HepG2 (cell line): ENCODE results near the gene VSIG2. TPM values are rescaled to one million over a fixed set of nuclear protein-coding genes. Genes with fewer than 3 reads are reported as not detected.
A peak's percentile ranks its signal among the peaks of the same experiment; 100 is the strongest.

Experiments used
- ATF7 ChIP-seq, 2 experiments: fragments of 450-650 bp in 1 of 2; sonication (generic) in 1 of 2; formaldehyde crosslinking in 1 of 2; IDR thresholded peaks; 2 replicates each; pipeline versions ENCODE4 v1.4.0 to v1.6.1; 2016 to 2020; ENCODE audit warnings: antibody characterized with exemption in 1 of 2, mild to moderate bottlenecking in 1 of 2, missing genetic modification reagents in 1 of 2
- HDAC6 ChIP-seq: fragments of 200-600 bp; sonication (generic); IDR thresholded peaks from 2 replicates; pipeline ENCODE4 v1.7.0; 2017; ENCODE audit warnings: mild to moderate bottlenecking, antibody characterized with exemption, low read length, low read depth
- IRX3 ChIP-seq: sonication (generic); formaldehyde crosslinking; IDR thresholded peaks from 2 replicates; pipeline ENCODE4 v1.8.1; 2023; ENCODE audit warnings: mild to moderate bottlenecking, low read depth, missing genetic modification reagents, borderline replicate concordance
- JUND ChIP-seq: sonication (generic); formaldehyde crosslinking; IDR thresholded peaks from 2 replicates; pipeline ENCODE4 v1.8.0; 2022; ENCODE audit warnings: mild to moderate bottlenecking, missing genetic modification reagents
- KLF11 ChIP-seq: IDR thresholded peaks from 2 replicates; pipeline ENCODE4 v1.6.1; 2016; ENCODE audit warnings: missing compliant biosample characterization
- PBX3 ChIP-seq: sonication (generic); formaldehyde crosslinking; IDR thresholded peaks from 2 replicates; pipeline ENCODE4 v1.8.1; 2023; ENCODE audit warnings: missing genetic modification reagents, inconsistent platforms, borderline replicate concordance
- PLRG1 ChIP-seq: fragments of 450-650 bp; conservative IDR thresholded peaks from 2 replicates; pipeline ENCODE4 v1.6.1; 2016
- POLR2G ChIP-seq: fragments of 200-400 bp; formaldehyde crosslinking; IDR thresholded peaks from 2 replicates; pipeline ENCODE4 v1.6.1; 2018; ENCODE audit warnings: mild to moderate bottlenecking, low read depth, low read length, moderate library complexity
- RBM39 ChIP-seq: fragments of 200-400 bp; formaldehyde crosslinking; IDR thresholded peaks from one replicate; pipeline ENCODE4 v1.6.1; 2018; ENCODE audit warnings: antibody characterized with exemption, mild to moderate bottlenecking, low read depth, low read length; ENCODE audit not compliant: poor library complexity, severe bottlenecking
- SOX5 ChIP-seq: IDR thresholded peaks from 2 replicates; pipeline ENCODE4 v1.6.1; 2016; ENCODE audit warnings: borderline replicate concordance
- STAG1 ChIP-seq: sonication (generic); formaldehyde crosslinking; IDR thresholded peaks from 2 replicates; pipeline ENCODE4 v1.4.0; 2020; ENCODE audit warnings: missing genetic modification reagents
- TAF1 ChIP-seq: sonication (generic); formaldehyde crosslinking; IDR thresholded peaks from 2 replicates; pipeline ENCODE4 v1.4.0; 2020; ENCODE audit warnings: missing genetic modification reagents
- TSC22D2 ChIP-seq: sonication (generic); formaldehyde crosslinking; IDR thresholded peaks from 2 replicates; pipeline ENCODE4 v1.5.1; 2020; ENCODE audit warnings: missing genetic modification reagents, mild to moderate bottlenecking, borderline replicate concordance
- ZNF160 ChIP-seq: sonication (generic); formaldehyde crosslinking; IDR thresholded peaks from 2 replicates; pipeline ENCODE4 v1.8.0; 2022; ENCODE audit warnings: mild to moderate bottlenecking, inconsistent platforms, missing genetic modification reagents
- ZNF275 ChIP-seq: sonication (generic); formaldehyde crosslinking; IDR thresholded peaks from 2 replicates; pipeline ENCODE4 v1.8.0; 2022; ENCODE audit warnings: missing genetic modification reagents, mild to moderate bottlenecking, inconsistent platforms, borderline replicate concordance
- ZNF552 ChIP-seq: sonication (generic); formaldehyde crosslinking; IDR thresholded peaks from 2 replicates; pipeline ENCODE4 v1.9.0; 2022; ENCODE audit warnings: missing genetic modification reagents, mild to moderate bottlenecking, borderline replicate concordance
- ZNF562 ChIP-seq: sonication (generic); formaldehyde crosslinking; IDR thresholded peaks from 2 replicates; pipeline ENCODE4 v1.8.0; 2022; ENCODE audit warnings: missing genetic modification reagents, borderline replicate concordance
- ZNF7 ChIP-seq: IDR thresholded peaks from 2 replicates; pipeline ENCODE4 v1.6.1; 2016; ENCODE audit warnings: missing biosample characterization, missing genetic modification reagents
- ZSCAN29 ChIP-seq: sonication (generic); formaldehyde crosslinking; conservative IDR thresholded peaks from 2 replicates; pipeline ENCODE4 v1.4.0; 2020; ENCODE audit warnings: mild to moderate bottlenecking, missing genetic modification reagents
- polyA plus RNA-seq, 8 experiments: library from polyadenylated mRNA; depleted of rRNA in 3 of 8; stranded (reverse) in 7 of 8; unstranded in 1 of 8; fragments of >200 nt; fragmentation: Illumina TruSeq in 4 of 8; extraction: Trizol in 4 of 8; gene quantifications; 2 replicates each; pipeline versions ENCODE4 v1.2.1 to v1.2.3, GENCODE V29; 2011 to 2016; ENCODE audit warnings: low read depth in 4 of 8, missing spikeins in 1 of 8, mixed read lengths in 1 of 8; ENCODE audit not compliant: insufficient read depth in 1 of 8
- total RNA-seq, 5 experiments: library from RNA; depleted of rRNA; stranded (reverse); fragments of >200 nt; fragmentation: Illumina TruSeq; extraction: Trizol; gene quantifications; 2 replicates each; pipeline ENCODE4 v1.2.3, GENCODE V29; 2016; ENCODE audit warnings: low read depth in 1 of 5
- TF ChIP-seq, protein P1 (sequence below), 2 experiments: sonication (generic) in 1 of 2; formaldehyde crosslinking in 1 of 2; IDR thresholded peaks; 2 replicates each; pipeline versions ENCODE4 v1.4.0 to v1.6.1; 2016 to 2020; ENCODE audit warnings: borderline replicate concordance in 1 of 2, low read depth in 1 of 2, mild to moderate bottlenecking in 1 of 2, missing genetic modification reagents in 1 of 2
- TF ChIP-seq, protein P2 (sequence below): IDR thresholded peaks from 2 replicates; pipeline ENCODE4 v1.6.1; 2012; ENCODE audit warnings: inconsistent platforms

The VSIG2 gene
- total and polyA plus RNA-seq, 2 of the 13 experiments (the other 11 are each of a cell fraction or from before 2014, with no cell fraction given) = 0.80 to 2.7 TPM

- TF ChIP-seq, protein P1, sequence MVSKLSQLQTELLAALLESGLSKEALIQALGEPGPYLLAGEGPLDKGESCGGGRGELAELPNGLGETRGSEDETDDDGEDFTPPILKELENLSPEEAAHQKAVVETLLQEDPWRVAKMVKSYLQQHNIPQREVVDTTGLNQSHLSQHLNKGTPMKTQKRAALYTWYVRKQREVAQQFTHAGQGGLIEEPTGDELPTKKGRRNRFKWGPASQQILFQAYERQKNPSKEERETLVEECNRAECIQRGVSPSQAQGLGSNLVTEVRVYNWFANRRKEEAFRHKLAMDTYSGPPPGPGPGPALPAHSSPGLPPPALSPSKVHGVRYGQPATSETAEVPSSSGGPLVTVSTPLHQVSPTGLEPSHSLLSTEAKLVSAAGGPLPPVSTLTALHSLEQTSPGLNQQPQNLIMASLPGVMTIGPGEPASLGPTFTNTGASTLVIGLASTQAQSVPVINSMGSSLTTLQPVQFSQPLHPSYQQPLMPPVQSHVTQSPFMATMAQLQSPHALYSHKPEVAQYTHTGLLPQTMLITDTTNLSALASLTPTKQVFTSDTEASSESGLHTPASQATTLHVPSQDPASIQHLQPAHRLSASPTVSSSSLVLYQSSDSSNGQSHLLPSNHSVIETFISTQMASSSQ (IDR thresholded peaks at IDR 0.05; ENCODE audit: low read depth) = no peak
- TF ChIP-seq, protein P1 (CRISPR knock-in tag; IDR thresholded peaks at IDR 0.05; ENCODE audit: borderline replicate concordance) = no peak; the same call in 1 of the 2 replicates
- TF ChIP-seq POLR2G = peak; percentile 99
- TF ChIP-seq PLRG1 = no peak
- TF ChIP-seq IRX3 (CRISPR knock-in tag) = no peak
- TF ChIP-seq, protein P2, sequence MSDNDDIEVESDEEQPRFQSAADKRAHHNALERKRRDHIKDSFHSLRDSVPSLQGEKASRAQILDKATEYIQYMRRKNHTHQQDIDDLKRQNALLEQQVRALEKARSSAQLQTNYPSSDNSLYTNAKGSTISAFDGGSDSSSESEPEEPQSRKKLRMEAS = peak; percentile 65
- TF ChIP-seq SOX5 = peak; percentile 27; the same call in 1 of the 2 replicates
- no peak for TF ChIP-seq HDAC6
- TF ChIP-seq ZNF275 = 0 out of 2 replicates have a peak, but pooled peaks have one; percentile 31
- TF ChIP-seq PBX3 (CRISPR knock-in tag) = no peak
- peak; percentile 85 for TF ChIP-seq RBM39
- no peak for TF ChIP-seq KLF11
- TF ChIP-seq ZNF562 (CRISPR knock-in tag) = no peak
- peak; percentile 53; the same call in 1 of the 2 replicates for TF ChIP-seq ZNF552
- TF ChIP-seq ATF7 (IDR thresholded peaks at IDR 0.05) = no peak
- peak; percentile 55; the same call in 1 of the 2 replicates for TF ChIP-seq ATF7 (CRISPR knock-in tag; IDR thresholded peaks at IDR 0.05)
- peak; percentile 78; the same call in 1 of the 2 replicates for TF ChIP-seq ZNF160 (CRISPR knock-in tag)
- peak; percentile 80 for TF ChIP-seq TAF1 (CRISPR knock-in tag)
- TF ChIP-seq STAG1 (CRISPR knock-in tag) = no peak
- TF ChIP-seq JUND (CRISPR knock-in tag) = no peak; the same call in 1 of the 2 replicates
- TF ChIP-seq TSC22D2 (CRISPR knock-in tag) = no peak
- peak; percentile 64; the same call in 1 of the 2 replicates for TF ChIP-seq ZSCAN29
- TF ChIP-seq ZNF7 (CRISPR knock-in tag) = no peak
These were observed 48.3 kb upstream of the VSIG2 start, which contains the start of gene MSANTD2 (continued) for GRCh38 chr11:124800226-124800929.
